T47D (cell line): ENCODE results near the gene CELSR1.

Experiments used
- DNase-seq, 2 experiments: peaks; one replicate each; pipeline versions ENCODE4 v3.0.0 to v3.0.0-alpha.2; 2011 to 2012; ENCODE audit warnings: low read depth in 1 of 2, low spot score in 1 of 2
- JUND ChIP-seq: IDR thresholded peaks from 2 replicates; pipeline ENCODE4 v1.6.1; 2012; ENCODE audit warnings: low read depth
- in situ Hi-C: cut with HindIII; loops from 2 replicates; pipeline ENCODE4 v1.10.0; 2016; ENCODE audit warnings: low sequenced_read_pairs, low pct_unique_long_range_greater_than_20kb

Gene CELSR1

DNA sequence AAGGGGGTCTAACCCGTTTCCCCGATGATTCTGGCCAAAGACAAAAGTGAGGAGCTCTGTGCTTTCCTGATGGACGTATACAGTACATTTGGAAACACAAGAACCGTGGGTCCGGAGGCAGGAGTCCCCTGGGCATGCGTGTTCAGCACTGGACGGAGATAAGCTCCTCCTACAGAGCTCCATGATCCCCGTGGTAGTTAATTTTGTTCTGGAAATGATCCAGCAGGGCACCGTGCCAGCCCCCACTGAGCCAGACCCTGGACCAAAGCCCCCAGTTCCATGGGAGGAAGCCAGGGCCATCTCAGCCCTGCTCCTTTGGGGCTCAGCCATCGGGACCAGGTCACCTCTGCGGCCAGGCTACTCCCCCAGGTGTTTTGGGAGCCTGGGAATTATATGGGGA, 118.6 kb downstream of the CELSR1 start:
- in situ Hi-C loops, result no loop called here
- DNase-seq, result no peak
- no peak for TF ChIP-seq JUND

DNA sequence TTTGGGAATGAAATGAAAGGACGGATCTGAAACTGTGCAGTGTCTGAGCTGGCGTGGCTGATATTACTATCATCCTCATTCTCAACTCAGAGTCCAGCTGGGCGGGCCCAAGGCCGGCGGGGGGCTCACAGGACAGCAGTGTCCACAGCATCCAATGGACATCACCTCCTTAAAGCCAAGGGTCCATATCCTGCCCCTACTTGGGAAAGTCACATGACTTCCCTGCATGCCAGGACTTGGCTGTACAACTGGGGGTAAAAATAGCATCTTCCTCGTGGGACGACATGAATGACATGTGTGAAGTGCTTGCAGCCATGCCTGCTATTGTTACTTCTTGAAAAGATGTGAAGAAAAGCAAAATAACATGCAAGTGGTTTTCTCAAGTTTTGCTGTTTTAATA, 119.7 kb downstream of the CELSR1 start:
- in situ Hi-C loops, result no loop called here
- DNase-seq, result no peak
- TF ChIP-seq JUND, result no peak

DNA sequence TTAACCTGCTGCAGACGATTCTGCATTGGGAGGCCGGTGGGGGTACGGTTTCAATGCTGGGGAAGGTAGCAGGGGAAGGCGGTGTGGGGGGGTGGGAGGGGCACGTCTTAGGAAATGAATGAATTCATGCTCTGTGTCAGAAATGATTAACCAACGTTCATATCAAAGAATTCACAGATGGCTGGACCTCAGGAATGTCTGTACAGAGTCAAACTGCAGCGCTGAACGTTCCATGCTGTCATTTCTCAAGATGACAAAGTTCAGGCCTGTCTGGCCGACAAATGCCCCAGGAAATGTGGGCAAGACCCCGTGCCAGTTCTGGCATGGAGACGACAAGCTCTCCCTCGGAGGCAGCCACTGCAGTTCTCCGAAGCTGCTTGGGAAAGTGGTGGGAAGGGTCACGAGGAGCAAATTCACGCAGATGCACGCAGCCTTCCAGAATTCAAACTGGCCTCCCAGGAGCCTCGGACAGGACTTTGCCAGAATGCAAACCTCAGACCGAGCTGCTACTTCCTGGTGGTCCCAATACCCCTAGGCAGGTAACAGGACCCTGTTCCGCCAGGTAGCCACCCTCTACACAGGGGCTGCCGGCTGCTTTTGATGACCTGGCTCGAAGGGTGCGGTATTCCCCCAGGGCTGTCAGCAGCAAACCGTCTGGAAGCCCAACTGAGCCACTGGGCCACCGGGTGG, 120.4 kb downstream of the CELSR1 start:
- in situ Hi-C loops, result no loop called here
- TF ChIP-seq JUND, result no peak
- DNase-seq, result no peak

DNA sequence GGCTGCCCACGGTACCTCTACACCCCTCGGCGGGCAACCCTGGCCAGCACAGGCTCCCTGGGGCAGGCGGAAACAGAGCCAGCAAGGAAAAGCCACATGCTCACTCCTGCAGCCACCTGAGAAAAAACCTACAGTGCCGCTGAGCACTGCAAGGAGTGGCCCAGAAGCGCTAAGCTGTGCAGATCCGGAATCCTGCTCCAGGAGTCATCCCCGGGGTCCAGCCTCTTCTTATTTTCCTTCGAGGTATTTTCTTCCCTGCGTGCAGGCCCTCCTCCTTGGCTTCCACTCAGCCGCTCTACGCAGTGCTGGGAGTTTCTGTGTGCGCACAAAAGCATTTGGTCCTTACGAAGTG, 120.9 kb downstream of the CELSR1 start:
- in situ Hi-C loops, result no loop called here
- DNase-seq, result no peak
- no peak for TF ChIP-seq JUND

DNA sequence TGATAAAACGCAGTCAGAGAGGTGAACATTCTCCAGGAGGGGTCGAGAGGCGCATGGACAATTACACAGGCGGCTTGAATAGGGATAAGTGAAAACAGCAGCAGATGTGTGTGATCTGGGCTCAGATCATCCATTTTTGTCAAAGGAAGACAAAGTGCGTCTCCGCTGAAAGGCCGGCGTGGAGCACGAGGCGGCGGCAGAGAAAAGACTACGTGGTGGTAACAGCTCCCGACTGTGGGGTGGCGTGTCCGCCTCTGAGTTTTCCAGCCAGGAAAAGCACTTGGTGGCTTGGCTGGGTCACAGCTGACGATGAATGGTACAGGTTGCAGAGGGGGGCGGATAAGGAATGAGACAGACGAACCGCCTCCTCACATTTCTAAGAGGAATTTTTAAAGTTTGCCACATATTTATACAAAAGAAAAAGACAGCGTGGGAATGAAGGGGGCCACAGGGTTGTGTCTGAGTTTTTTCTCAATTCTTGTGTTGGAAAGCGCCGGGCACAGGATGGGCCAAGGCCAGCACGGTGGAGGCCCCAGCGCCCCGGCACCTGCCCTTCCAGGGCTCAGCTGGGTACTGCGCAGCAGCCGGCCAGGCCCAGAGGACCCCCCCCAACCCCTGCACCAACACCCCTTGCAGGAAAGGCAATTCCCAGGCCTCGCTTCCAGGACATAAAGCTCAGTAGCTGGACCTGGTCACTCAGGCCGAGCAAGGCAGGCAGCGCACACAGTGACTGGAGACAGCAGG, 121.5 kb downstream of the CELSR1 start:
- in situ Hi-C loops, result no loop called here
- DNase-seq, result no peak
- no peak for TF ChIP-seq JUND

DNA sequence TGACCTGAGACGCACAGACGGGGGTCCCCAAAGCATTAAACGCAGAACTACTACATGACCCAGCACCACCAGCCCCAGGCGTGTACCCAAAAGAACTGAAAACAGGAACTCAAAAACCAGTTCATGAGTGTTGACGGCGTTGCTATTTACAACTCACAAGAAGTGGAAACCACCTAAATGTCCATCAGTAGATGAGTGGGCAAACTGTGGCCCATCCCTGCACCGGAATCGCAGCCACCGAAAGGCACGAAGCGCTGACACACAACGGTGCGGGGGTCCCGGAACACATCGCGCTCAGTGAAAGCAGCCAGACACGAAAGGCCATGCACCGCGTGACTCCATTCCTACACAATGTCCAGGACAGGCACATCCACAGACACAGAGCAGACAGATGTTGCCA, 122.7 kb downstream of the CELSR1 start:
- in situ Hi-C loops, result no loop called here
- no peak for TF ChIP-seq JUND
- DNase-seq, result no peak

DNA sequence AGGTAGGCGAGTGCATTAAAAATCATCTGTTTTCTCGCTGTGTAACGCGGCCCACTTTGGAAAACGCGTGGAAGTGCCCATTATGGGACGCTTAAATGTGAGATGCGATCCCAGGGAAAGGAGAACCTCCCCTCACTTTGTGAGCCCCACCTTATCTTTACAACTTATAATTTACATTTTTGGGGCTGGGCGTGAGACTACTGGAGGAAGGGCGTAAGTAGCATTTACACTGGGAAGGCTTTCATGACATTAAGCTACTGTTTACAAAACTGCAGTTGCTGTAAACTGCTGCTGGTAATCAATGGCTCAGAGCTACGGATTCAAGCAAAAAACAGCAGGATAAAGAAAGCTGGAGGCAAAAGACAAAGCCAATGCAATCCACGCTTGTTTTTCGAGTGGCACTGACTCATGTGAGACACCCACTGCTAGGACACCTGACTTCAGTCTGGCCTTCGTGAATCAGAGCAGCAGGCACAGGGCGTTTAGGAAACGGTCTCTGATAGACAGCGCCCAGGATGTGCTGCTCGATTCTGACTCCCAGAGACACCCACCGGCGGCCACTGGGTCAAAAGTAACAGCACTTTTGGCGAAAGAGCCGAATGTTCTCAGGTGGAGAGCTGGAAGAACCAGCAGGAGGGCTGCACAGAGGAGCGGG, 123.6 kb downstream of the CELSR1 start:
- in situ Hi-C loops, result no loop called here
- no peak for TF ChIP-seq JUND
- no peak for DNase-seq

DNA sequence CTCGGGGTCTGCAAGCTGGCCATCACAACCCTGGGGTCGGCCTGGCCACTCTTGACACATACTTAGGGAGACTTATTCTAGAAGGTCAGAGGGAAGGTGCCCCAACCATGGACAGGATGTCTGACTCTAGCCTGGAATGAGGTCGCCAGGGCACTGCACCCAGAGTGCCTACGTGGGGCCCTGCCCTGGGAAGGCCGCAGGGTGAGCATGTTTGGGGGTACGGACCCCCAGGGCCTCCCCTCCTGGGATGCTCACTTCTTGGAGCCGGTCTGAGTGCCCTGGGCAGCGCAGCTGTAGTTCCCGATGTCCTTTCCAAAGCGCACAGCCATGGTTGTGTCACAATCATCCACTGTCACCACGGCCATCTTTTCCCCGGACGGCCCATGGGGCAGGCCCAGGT, 126.1 kb downstream of the CELSR1 start:
- DNase-seq, result no peak
- TF ChIP-seq JUND, result no peak

DNA sequence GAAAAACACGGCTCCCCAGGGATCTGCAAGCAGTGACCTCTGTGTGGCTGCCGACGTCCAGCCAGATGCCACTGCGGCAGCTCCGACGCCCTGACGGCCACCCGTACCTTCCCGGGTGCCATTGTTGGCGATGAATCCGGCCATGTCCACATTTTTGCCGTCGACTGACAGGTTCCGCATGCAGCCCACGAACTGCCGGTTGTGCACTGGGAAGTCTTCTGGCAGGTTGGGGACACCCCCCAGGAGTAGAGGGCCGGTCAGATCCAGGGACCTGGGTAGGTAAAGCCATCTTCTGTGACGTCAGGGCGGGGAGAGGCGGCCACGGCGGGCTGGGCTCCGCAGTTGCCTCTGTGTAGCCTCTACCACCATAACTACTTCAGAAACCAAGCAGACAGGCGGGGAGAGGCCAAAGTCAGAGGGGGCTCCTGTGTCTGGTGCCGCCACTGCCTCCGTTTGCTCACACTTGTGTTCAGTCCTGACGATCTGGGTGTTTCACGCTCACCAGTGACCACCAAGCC, 127.1 kb downstream of the CELSR1 start:
- no peak for TF ChIP-seq JUND

More for the DNA sequence above, 126.1 kb downstream of the CELSR1 start:
- in situ Hi-C loops, result no loop called here

DNA sequence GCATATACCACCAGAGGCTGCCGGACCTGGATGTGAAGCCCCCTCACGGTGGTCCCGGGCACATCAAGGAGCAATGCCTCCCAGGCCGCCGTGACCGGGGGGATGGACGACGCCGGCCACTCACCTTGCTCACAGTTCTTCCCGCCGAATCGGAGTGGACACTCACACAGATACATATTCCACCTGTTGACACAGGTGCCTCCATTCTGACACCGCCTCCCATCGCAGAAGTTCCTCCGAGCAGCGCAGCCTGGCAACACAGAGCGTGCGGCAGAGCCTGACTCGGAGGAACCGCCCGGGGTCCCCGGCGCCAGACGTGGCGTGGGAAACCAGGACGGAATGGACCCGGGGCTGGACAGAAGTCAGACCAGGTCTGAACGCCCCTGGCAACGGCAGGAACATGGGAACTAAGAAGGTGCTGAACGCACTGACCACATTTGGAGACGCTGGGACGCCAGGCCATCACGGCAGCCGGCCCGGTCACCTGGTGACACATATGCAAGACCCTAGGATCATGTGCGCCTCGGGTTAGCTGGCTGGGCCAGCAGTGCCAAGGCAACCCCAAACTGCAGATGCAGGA, 127.7 kb downstream of the CELSR1 start:
- TF ChIP-seq JUND, result no peak
- in situ Hi-C loops, result no loop called here
- no peak for DNase-seq

More for the DNA sequence above, 127.1 kb downstream of the CELSR1 start:
- no peak for DNase-seq
- in situ Hi-C loops, result no loop called here

DNA sequence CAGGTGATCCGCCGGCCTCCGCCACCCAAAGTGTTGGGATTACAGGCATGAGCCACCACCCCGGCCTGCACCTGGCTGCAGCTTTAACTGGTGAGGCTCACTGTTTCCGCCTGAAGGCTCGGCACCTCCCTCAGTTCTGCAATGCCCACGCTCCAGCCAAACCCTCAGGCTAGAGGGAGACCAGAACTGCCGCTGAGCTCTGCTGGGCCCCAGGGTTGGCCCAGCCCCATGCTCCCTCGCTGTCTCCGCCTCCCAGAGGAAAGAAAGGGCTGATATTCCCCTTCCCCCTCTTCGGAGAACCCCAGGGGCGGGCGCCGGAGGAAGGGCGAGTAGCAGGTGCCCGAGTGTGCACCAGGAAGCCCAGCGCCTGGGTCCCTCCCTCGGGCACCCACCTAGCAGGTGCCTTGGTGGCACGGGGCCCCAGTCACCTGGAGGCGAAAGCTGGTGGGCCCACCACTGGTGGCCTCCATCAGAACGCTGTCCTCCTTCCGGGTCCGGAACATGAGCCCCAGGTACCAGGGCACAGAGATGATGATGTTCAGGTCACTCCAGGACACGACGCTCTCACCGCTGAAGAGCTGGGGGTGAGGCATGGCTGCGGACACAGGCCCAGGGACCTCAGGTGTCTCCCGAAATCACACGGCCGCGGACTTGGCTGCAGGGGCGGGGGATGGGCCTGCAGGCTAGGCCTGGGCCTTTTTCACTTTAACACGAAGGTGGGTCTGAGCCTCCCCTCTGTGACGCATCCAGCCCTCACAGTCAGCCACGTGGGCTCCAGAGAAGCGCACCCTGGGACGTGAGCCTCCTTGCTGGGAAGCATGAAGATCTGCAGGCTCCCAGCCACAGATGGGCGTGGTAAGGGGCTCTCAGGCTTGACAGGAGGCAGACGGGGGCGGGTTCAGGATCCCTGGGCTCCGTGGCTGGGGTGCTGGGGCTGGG, 128.6 kb downstream of the CELSR1 start:
- no peak for TF ChIP-seq JUND
- in situ Hi-C loops, result no loop called here
- peak in 1 of 2 experiments; percentile 7 for DNase-seq

DNA sequence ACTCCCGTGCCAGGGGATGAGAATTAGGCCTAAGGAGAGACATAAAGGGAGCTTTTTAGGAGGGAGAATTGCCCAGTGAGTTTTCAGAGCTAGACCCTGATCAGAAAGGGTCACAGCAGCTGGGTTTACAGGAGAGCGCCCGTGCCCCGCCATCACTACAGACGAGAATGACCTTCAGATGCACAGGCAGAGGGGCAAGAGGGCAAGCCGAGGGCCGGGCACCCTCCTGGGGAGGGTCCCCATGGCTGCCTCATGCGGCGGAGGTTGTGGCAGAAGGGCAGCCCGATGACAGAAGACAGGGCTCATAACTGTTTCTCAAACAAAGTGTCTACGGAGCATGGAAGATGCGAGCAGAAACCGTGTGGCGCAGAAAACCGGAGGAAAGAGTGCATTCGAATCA, 129.7 kb downstream of the CELSR1 start:
- DNase-seq, result no peak
- no peak for TF ChIP-seq JUND
- in situ Hi-C loops, result no loop called here
